Dendritic cell treated with granulocyte-macrophage colony-stimulating factor and Interleukin-4, amounts not matched to agents 40 ng/mL and 50 ng/mL, for 4 days (primary cell): Measurements from ENCODE around the gene AQP2.

Source experiments
- H3K27ac Mint-ChIP-seq: one replicate; pipeline ENCODE4 v1.8.0; 2022; ENCODE audit warnings: mild to moderate bottlenecking, mixed read lengths
- H3K27me3 Mint-ChIP-seq: one replicate; pipeline ENCODE4 v1.8.0; 2022; ENCODE audit warnings: mild to moderate bottlenecking, mixed read lengths
- H3K36me3 Mint-ChIP-seq: one replicate; pipeline ENCODE4 v1.8.0; 2022; ENCODE audit warnings: low read depth, mixed read lengths
- H3K4me1 Mint-ChIP-seq: one replicate; pipeline ENCODE4 v1.8.0; 2022; ENCODE audit warnings: low read depth, mixed read lengths
- H3K4me3 Mint-ChIP-seq: one replicate; pipeline ENCODE4 v1.8.0; 2022; ENCODE audit warnings: mild to moderate bottlenecking, moderate library complexity, mixed read lengths
- H3K9me3 Mint-ChIP-seq: one replicate; pipeline ENCODE4 v1.8.0; 2022; ENCODE audit warnings: mixed read lengths
- intact Hi-C: fragments of 100-400 bp; cut with micrococcal nuclease; formaldehyde crosslinking; loops from one replicate; pipeline ENCODE4 v1.15.0; 2022

Gene AQP2

DNA sequence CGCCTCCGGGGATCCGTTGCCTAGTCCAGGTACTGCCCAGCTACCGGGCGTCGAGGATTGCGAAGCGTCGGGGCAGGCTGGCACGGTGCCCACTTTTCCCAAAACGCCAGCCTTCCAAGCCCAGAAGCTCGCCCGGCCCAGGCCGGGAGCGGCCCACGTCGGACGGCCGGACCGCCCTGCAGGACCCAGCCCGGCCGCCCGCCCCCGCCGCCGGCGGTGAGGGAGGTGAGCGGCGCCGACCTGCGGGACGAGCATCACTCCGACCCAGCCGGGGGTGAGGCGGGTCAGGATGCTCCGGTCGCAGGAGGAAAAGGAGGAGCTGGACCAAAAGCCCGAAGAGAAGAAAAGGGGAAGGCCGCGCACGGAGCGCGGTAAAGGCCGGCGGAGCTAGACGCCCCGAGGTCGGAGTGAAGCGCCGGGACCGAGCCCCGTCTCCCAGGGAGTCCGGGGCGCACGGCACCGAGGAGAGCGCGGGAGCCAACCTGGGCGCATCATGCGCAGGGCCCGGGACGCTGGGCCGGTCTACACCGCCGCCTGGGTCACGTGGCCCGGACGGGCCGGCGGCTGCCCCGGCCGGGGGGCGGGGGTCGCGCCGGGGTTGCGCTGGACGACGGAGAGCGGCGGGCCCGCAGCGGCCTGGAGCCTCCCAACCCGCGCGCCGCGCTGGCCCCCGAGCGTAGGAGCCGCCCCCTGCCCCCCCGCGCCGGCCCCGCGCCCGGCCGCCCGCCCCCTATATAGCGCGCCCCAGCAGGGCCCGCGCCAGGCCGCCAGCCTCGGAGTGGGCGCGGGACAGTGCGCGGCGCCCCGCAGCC, 10.8 kb downstream of the AQP2 start, which contains the start of gene AQP5:
AQP5 (plus strand) TSS at position 762 of the 812 bp plus-strand sequence. CDS start 146 bp downstream, outside the sequence.
- intact Hi-C loops, result no loop called here
- H3K36me3 Mint-ChIP-seq, result no peaks in the 10 kb centered on the region
- no peak within 1 kb of the TSS for H3K27ac Mint-ChIP-seq
- H3K4me1 Mint-ChIP-seq, result peaks cover 12% of the 10 kb centered on the region
- H3K9me3 Mint-ChIP-seq, result no peaks in the 10 kb centered on the region
- peak within 1 kb of the TSS; percentile 2 for H3K4me3 Mint-ChIP-seq
- peaks cover 92% of the 10 kb centered on the region for H3K27me3 Mint-ChIP-seq

DNA sequence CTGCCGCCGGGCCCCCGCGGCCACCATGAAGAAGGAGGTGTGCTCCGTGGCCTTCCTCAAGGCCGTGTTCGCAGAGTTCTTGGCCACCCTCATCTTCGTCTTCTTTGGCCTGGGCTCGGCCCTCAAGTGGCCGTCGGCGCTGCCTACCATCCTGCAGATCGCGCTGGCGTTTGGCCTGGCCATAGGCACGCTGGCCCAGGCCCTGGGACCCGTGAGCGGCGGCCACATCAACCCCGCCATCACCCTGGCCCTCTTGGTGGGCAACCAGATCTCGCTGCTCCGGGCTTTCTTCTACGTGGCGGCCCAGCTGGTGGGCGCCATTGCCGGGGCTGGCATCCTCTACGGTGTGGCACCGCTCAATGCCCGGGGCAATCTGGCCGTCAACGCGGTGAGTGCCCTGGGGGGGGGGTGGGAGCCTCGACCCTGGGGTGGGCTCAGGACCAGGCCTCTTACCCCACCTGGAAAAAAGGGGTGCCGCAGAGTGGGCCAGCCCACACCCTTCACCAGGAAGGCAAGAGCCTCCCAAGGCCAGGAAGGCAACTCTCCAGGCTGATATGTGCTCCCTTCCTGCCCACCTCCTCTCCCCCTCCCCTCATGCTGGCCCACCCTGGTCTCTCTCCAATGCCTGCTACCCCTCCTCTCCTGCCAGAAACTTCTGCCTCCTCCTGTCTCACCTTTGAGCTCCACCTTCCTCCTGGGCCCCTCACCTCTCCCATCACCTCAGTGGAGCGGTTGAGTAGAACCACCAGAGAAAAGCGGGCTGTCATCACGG, 11.6 kb downstream of the AQP2 start:
- Mint-ChIP-seq H3K36me3 (no peaks in the 10 kb centered on the region), H3K27me3 (peaks cover 91% of the 10 kb centered on the region), H3K4me3 (no peak overlapping the region)

DNA sequence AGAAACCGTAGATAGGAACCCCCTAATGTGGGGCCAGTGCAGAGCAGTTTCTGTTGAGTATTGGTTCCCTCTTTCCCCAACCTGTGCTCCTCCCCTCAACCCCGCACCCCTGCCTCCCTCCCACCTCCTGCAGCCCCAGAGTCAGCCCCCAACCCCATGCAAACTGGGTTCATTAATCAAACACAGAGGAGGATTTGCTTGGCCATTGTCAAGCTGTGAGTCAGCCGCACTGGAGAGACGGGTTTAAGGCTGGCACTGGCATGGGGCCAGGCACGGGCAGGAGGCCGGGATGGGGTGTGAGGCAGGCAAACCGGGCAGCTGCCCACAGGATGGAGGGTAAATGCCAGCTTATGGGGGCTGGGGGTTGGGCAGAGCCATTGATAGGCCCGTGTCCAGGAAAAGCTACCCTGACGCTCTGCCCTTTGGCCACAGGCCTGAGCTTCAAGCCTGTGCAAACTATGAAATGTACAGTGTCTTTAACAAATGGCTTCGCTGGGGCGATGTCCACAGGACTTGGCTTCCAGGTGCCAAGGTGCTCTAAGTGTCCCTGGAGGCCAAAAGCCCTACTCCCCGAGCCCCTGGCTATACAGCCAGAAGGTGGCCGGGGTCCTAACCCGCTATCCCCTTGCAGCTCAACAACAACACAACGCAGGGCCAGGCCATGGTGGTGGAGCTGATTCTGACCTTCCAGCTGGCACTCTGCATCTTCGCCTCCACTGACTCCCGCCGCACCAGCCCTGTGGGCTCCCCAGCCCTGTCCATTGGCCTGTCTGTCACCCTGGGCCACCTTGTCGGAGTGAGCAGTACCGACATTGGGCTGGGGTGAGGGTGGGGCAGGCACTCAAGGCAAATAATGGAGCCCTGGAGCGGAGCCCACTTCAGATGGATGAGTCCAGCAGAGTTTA, 12.6 kb downstream of the AQP2 start:
- intact Hi-C loops, result no loop called here

More for the DNA sequence above, 11.6 kb downstream of the AQP2 start:
- no peak overlapping the region for H3K27ac Mint-ChIP-seq
- intact Hi-C loops, result no loop called here
- no peaks in the 10 kb centered on the region for H3K9me3 Mint-ChIP-seq
- H3K4me1 Mint-ChIP-seq, result peaks cover 12% of the 10 kb centered on the region

DNA sequence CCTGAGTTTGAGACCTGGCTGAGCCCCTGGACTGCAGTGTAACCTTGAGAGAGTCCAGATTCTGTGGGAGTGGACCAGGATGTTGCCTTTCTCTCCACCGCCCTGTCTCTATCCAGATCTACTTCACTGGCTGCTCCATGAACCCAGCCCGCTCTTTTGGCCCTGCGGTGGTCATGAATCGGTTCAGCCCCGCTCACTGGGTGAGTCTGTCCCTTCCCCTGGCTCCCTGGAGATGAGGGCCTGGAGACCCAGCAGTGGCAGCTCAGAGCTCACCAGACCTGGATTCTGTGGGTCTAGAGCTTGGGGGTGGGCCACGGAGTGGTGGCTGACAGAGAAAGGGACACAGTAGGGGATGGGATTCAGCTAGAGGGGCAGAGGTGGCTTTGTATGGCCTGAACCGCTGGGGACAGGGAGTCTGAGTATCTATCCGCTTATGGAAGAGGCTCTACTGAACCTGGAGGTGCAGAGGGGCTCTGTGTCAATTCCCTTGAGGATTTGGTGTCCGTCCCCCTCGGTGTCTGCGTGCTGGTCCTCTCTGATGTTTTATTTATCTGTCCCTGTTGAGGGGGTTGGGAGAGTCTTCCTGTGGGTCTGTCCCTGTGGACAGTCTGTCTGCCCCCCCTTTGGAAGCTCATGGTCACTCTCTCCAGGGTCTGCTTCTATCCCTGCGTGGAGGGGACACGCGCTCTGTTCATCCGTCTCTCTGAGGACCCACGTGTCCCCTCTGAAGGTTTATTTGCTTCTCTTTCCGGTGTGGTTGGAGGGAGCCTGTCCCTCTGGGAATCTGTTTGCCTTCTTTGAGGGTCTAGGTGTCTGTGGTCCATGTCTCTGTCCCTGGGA, 13.7 kb downstream of the AQP2 start:
- Mint-ChIP-seq H3K27me3 (peaks cover 81% of the 10 kb centered on the region), H3K27ac (no peak overlapping the region), H3K36me3 (no peaks in the 10 kb centered on the region), H3K9me3 (no peaks in the 10 kb centered on the region), H3K4me3 (no peak overlapping the region), H3K4me1 (peaks cover 13% of the 10 kb centered on the region)
- intact Hi-C loops, result no loop called here

More for the DNA sequence above, 12.6 kb downstream of the AQP2 start:
- H3K9me3 Mint-ChIP-seq, result no peaks in the 10 kb centered on the region
- H3K4me1 Mint-ChIP-seq, result peaks cover 13% of the 10 kb centered on the region
- no peak overlapping the region for H3K4me3 Mint-ChIP-seq
- H3K36me3 Mint-ChIP-seq, result no peaks in the 10 kb centered on the region
- peaks cover 88% of the 10 kb centered on the region for H3K27me3 Mint-ChIP-seq
- H3K27ac Mint-ChIP-seq, result no peak overlapping the region

DNA sequence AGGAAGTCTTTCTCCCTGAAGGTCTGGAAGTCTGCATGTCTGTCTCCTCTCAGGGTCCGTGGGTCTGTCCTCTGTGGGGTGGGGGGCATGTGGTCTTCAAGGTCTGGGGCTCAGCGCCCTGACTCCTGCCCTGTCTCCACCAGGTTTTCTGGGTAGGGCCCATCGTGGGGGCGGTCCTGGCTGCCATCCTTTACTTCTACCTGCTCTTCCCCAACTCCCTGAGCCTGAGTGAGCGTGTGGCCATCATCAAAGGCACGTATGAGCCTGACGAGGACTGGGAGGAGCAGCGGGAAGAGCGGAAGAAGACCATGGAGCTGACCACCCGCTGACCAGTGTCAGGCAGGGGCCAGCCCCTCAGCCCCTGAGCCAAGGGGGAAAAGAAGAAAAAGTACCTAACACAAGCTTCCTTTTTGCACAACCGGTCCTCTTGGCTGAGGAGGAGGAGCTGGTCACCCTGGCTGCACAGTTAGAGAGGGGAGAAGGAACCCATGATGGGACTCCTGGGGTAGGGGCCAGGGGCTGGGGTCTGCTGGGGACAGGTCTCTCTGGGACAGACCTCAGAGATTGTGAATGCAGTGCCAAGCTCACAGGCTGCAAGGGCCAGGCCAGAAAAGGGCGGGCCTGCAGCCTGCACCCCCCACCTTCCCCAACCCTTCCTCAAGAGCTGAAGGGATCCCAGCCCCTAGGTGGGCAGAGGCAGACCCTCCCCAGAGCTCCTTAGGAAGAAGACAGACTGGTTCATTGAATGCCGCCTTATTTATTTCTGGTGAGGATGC, 14.5 kb downstream of the AQP2 start:
- H3K4me3 Mint-ChIP-seq, result no peak overlapping the region
- peaks cover 73% of the 10 kb centered on the region for H3K27me3 Mint-ChIP-seq
- intact Hi-C loops, result loop anchor here (5.0 kb wide), 1 partner anchor 72 kb away; no protein-coding TSS in a partner anchor
- H3K36me3 Mint-ChIP-seq, result no peaks in the 10 kb centered on the region
- no peak overlapping the region for H3K27ac Mint-ChIP-seq
- H3K9me3 Mint-ChIP-seq, result no peaks in the 10 kb centered on the region
- H3K4me1 Mint-ChIP-seq, result peaks cover 13% of the 10 kb centered on the region

DNA sequence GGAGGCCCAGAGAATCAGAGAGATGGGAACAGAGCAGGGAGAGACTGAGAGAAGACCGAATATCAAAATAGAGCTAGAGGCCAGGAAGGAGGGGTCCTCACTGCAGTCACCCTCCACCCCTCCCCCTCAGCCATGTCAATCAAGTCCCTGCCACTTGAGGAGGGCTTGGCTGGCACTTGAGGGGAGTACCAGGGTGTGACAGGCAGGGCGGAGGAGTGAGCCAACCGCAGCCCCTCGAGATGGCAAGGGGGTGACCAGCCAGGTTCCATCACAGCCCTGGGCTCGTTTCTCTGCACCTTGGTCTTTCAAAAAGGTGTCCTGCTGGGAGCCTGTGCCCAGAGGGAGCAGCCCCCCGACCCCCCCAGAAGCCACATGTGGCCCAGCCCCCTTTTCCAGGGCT, 15.3 kb downstream of the AQP2 start:
- peaks cover 65% of the 10 kb centered on the region for H3K27me3 Mint-ChIP-seq

DNA sequence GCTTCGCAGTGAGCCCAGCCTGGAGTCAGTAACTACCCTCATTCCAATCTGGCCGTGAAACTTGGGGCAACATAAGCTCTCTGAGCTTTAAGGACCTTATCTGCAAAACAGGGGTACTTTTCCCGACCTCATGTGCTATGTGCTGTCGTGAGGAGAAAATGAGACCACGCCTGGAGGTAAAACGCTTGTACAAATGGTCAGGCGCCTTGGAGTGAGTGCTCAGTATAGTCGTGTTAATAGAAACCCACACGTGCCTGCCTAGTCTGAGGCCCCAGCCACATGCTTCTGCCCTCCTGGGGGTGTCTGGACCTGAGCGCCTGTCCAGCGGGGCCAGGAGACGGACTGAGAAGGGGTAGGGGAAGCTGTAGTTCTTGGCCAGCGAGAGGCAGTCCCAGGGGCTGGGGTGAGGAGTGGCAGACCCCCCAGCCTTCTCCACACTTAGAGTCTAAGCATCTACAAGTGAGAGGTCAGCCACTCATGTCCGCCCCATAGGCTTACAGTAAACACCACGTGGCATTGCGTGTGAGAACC, 16.0 kb downstream of the AQP2 start:
- no peak overlapping the region for H3K27ac Mint-ChIP-seq
- H3K27me3 Mint-ChIP-seq, result peaks cover 60% of the 10 kb centered on the region
- H3K4me3 Mint-ChIP-seq, result no peak overlapping the region
- peaks cover 5% of the 10 kb centered on the region for H3K4me1 Mint-ChIP-seq
- H3K9me3 Mint-ChIP-seq, result no peaks in the 10 kb centered on the region
- H3K36me3 Mint-ChIP-seq, result no peaks in the 10 kb centered on the region
- intact Hi-C loops, result loop anchor here (1.0 to 5.0 kb wide), 4 partner anchors 71 to 208 kb away; no protein-coding TSS in a partner anchor

More for the DNA sequence above, 15.3 kb downstream of the AQP2 start:
- no peak overlapping the region for H3K27ac Mint-ChIP-seq
- no peaks in the 10 kb centered on the region for H3K9me3 Mint-ChIP-seq
- peaks cover 5% of the 10 kb centered on the region for H3K4me1 Mint-ChIP-seq
- no peaks in the 10 kb centered on the region for H3K36me3 Mint-ChIP-seq
- intact Hi-C loops, result loop anchor here (2.0 to 5.0 kb wide), 2 partner anchors 71 to 209 kb away; no protein-coding TSS in a partner anchor
- H3K4me3 Mint-ChIP-seq, result no peak overlapping the region

GRCh38 chr12:49967042-49967776, 16.7 kb downstream of the AQP2 start:
- Mint-ChIP-seq H3K4me1 (peaks cover 5% of the 10 kb centered on the region), H3K36me3 (no peaks in the 10 kb centered on the region), H3K9me3 (no peaks in the 10 kb centered on the region), H3K27me3 (peaks cover 56% of the 10 kb centered on the region), H3K4me3 (peak overlapping the region; percentile 58), H3K27ac (no peak overlapping the region)
- intact Hi-C loops, result loop anchor here (1.0 to 5.0 kb wide), 4 partner anchors 70 to 208 kb away; no protein-coding TSS in a partner anchor

DNA sequence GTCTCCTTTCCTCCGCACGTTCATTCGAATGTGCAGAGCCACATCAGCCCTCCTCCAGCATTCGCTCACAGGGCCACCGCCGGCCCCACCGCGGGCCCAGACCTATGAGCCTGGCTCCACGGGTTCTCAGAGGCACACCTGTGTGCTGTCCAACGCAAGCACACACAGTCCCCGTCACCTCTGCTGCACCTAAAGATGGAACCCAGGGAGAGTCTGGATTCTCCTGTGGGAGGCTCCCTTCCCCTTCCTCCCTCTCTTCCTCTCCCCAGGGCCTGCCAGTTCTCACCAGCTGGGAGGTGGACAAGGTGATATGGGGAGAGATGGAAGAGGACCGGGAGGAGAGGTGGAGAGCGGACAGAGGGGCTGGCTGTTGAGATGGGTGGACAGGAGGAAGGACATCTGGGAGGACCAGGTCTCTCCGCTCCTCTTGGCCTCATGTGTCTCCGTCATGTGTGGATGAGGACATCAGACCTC, 17.3 kb downstream of the AQP2 start:
- Mint-ChIP-seq H3K36me3 (no peaks in the 10 kb centered on the region), H3K27me3 (peaks cover 52% of the 10 kb centered on the region), H3K9me3 (no peaks in the 10 kb centered on the region), H3K4me1 (peaks cover 5% of the 10 kb centered on the region), H3K4me3 (peak overlapping the region; percentile 58), H3K27ac (no peak overlapping the region)
- intact Hi-C loops, result loop anchor here (1.0 to 5.0 kb wide), 4 partner anchors 69 to 207 kb away; no protein-coding TSS in a partner anchor

- no peak overlapping the region for H3K4me3 Mint-ChIP-seq
- H3K27ac Mint-ChIP-seq, result no peak overlapping the region
- peaks cover 47% of the 10 kb centered on the region for H3K27me3 Mint-ChIP-seq
- intact Hi-C loops, result loop anchor here (5.0 kb wide), 1 partner anchor 69 kb away; no protein-coding TSS in a partner anchor
- no peaks in the 10 kb centered on the region for H3K9me3 Mint-ChIP-seq
- H3K36me3 Mint-ChIP-seq, result no peaks in the 10 kb centered on the region
- H3K4me1 Mint-ChIP-seq, result peaks cover 7% of the 10 kb centered on the region
Observed at GRCh38 chr12:49968471-49968870, 17.9 kb downstream of the AQP2 start.

DNA sequence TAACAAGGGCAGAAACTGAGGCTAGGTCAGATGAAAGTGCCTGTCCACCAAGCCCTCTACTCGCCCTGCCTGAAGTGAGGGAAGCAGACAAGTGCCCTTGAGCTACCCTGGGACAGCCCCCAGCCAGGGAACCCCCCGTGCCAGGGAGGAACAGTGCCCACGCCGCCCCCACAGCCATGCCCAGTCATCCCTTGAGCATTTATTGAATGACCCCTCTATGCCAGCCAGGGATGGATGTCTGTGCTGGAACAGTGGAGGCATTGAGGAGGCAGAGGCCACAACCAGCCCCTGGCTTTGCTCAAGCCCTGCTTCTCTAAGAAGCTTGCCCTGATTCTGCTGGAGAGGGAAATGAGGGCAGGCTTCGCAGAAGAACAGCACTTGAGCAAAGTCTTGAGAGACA, 18.5 kb downstream of the AQP2 start:
- Mint-ChIP-seq H3K27ac (no peak overlapping the region), H3K4me1 (peaks cover 13% of the 10 kb centered on the region), H3K27me3 (peaks cover 42% of the 10 kb centered on the region), H3K4me3 (no peak overlapping the region), H3K9me3 (no peaks in the 10 kb centered on the region), H3K36me3 (no peaks in the 10 kb centered on the region)
- intact Hi-C loops, result loop anchor here (5.0 kb wide), 1 partner anchor 68 kb away; no protein-coding TSS in a partner anchor
